Occipital lobe (tissue), 2 donors: ENCODE results near the gene PTPRG. TPM values are rescaled to one million over a fixed set of nuclear protein-coding genes. Genes with fewer than 3 reads are reported as not detected.
"Not testable (repeated sequence)": the region's sequence is repeated elsewhere in the genome, so short reads cannot be mapped to it uniquely, and the experiment has no call there.

Experiments
- DNase-seq: peaks from one replicate; lab custom pipeline; 2025; lab: John Stamatoyannopoulos, UW
- total RNA-seq: library from RNA; depleted of rRNA; stranded (reverse); fragments of >200 nt; gene quantifications from one replicate; pipeline ENCODE4 v1.2.3, GENCODE V29; 2014

PTPRG gene
- total RNA-seq, 1 donor from 2014 or later, result 81.4 TPM

DNA sequence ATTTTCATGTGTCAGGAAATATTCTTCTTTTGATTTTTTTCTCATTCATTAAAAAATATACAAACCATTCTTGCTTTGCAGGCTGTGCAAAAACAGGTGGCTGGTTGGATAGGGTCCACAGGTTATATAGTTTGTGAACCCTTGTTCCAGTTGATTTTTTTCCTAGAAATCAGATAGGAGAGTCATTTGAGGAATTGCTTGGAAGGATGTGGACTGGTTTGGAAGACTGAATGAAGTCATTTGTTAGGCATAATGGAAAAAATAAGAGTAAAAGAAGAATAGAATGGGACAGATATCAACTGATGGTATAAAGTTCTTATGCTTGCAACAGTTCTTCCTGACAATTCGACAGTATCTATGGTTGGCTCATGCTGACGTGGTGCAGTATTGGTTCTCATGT, 189.4 kb downstream of the PTPRG start:
- no peak for DNase-seq

DNA sequence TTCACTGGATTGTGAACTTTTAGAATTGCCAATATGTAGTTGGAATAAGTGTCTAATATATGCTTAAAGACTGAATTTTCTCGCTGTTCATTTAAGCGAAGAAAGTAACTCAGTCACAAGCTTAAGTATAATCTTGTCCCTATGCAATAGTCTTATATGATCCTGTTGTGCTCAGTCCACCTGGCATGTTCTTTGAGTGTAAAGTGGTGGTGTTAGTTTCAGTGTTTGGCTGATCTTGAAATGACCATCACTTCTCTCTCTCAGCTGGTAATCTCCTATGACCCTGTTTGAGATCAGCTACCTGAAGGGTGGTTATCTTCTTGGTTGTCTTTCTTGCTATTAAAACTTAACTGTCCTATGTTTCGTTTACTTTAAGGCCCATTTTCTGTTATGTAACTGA, 197.5 kb downstream of the PTPRG start:
- no peak for DNase-seq

DNA sequence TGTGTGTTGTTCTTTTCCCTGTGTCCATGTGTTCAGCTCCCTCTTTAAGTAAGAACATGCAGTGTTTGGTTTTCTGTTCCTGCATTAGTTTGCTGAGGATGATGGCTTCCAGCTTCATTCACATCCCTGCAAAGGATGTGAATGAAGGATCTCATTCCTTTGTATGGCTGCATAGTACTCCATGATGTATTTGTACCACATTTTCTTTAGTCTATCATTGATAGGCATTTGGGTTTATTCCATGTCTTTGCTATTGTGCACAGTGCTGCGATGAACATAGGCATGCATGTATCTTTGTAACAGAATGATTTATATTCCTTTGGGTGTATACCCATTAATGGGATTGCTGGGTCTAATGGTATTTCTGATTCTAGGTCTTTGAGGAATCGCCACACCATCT, 199.4 kb downstream of the PTPRG start:
- not testable (repeated sequence) for DNase-seq

DNA sequence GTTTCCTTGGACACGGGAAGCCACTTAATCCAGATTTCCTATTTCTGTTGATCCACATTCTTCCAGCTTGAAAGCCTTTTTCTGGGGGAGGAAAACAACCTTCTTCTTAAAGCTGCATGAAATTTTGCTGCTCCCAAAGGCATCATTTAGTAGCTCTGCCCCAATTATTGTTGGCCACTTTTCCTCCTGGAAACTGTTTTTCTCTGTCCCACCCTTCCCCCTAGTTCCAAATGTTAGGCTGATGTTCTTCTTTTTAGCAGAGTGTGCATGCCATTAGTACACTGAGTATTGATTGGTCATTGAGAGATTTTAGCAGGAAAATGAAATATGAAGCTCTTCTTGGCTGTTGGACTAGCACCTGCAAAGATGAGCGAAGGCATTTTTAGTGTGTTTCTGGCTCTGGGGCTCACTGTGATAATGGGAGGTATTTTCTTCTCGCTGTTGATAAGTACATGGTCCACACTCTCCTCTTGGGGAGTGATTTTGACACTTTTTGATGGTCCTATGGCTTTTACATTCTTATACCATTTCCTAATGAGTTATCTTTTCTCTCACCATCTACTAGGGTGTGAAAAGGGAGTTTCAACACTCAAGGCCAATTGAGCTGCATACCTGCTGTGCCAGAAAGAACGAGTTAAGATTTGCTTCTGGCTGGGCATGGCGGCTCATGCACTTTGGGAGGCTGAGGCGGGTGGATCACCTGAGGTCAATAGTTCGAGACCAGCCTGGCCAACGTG, 200.5 kb downstream of the PTPRG start:
- DNase-seq, result no peak

DNA sequence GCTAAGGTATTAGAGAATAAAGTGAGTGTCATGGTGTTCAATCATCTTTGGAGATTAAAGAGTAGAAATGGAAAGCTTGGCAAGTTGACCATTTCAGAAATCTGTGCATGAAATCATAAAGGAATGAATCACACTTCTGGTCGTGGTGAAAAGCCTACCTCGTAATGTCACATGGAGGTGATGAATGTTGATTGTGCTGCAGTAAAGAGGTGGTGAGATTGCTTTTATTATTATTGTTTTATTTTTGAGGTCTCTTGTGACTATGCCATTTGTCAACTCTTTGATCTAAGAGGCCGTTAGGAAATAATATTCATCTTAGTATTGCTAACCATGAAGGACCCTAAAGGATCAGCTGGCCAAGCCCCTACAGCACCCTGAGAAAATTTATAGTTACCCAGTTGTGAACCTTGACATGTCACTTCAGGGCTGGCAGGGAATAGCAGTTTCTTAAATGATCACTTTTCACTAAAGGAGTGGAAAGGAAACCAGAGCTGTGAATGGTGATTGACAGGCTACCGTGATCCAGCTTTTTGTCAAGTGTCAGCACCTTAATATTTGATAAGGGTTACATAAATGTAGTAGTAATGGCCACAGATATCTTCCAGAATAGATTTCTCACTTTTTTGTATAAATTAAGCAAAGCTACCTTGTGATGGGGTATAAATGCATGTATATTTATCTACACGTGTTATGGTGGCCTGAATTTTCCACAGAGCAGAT, 203.9 kb downstream of the PTPRG start:
- no peak for DNase-seq

DNA sequence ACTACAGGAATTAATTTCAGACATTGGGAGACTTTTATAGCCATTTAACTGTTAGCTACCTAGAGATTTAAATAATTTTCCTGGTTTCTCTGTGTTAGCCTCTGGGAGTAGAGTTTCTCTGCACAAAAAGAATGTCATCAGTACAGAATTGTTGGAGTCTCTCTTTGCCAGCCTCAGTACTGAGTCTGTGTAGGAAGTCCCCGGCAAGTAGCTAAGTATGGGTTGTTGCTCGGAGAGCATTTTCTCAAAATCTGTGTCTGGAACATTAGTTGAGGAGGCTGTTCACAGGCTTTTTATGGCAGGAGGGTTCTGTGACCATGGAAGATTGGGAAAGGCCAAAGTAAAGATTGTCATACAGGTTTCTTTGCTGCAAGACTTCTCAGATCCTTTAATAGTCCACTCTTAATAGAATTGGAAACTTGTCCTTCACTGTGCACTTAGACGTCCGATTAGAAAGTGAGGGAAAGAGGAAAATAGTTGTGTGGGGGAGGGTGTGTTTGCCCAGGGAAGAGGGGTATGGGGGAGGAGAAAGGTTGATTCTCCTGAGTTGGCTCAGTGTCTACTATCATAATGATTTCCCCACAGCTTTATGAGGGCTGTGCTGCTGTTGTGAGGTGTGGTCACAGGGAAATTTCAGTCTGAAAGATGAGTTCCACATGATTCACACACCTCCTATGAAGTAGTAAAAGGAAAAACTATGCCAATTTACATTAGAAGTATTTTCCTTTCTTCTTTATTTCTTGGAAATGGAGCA, 207.1 kb downstream of the PTPRG start:
- no peak for DNase-seq

DNA sequence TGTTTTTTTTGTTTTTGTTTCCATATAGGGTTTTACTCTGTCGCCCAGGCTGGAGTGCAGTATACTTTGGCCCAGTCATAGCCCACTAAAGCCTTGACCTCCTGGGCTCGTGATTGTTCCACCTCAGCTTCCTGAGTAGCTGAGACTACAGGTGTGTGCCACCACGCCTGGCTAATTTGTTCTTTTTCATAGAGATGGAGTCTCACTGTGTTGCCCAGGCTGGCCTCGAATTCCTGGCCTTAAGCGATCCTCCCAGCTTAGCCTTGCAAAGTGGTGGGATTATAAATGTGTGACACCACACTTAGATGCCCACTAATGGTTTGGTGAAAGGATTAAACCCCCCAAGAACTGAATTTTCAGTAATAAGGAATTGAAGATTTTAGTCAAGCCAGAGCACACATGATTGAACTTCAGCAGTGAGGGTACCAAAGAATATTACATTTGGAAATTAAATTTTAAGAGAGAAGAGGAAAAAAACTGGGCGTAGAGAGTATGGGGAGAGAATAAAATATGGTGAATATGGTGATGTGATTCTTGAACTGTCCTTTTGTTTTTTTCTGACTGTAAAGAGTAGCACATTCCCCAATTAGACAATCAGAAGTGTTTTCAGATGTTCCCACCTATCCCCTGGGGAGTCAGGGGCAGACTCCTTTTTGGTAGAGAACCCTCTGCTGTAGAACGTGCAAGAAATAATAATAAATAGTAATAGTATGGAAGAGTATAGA, 208.1 kb downstream of the PTPRG start:
- DNase-seq, result no peak

DNA sequence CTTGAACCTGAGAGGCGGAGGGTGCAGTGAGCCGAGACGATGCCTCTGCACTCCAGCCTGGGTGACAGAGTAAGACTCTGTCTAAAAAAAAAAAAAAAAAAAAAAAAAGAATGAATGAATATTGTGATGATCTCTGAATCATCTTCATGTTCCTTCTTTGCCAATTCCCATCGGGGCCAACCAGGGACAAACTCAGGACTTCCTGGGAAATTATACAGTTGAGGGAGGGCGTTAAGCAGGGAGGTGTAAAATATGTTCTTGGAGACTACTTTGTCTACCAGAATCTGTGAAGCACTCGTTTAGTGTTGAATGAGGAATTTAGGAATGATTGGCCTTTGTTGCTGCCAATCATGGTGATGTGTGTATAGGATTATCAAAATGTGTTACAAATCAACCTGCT, 210.6 kb downstream of the PTPRG start:
- DNase-seq, result no peak

DNA sequence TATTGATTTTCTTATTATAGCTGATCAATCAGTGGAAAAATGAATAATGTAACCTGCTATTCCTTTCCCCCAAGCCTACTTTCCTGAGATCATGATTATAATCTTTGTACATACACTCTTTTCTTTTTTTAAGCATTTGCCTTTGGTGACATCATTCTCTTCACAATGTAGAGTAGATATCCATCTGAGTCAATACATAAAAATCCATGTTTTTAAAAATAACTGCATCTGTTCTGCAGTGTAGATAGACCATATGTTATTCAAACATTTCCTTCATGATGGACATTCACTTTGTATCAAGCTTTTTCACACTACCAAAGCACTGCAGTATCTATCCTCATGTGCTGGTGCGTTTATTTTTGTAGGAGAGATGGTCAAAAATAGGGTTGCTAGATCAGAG, 211.1 kb downstream of the PTPRG start:
- DNase-seq, result no peak

DNA sequence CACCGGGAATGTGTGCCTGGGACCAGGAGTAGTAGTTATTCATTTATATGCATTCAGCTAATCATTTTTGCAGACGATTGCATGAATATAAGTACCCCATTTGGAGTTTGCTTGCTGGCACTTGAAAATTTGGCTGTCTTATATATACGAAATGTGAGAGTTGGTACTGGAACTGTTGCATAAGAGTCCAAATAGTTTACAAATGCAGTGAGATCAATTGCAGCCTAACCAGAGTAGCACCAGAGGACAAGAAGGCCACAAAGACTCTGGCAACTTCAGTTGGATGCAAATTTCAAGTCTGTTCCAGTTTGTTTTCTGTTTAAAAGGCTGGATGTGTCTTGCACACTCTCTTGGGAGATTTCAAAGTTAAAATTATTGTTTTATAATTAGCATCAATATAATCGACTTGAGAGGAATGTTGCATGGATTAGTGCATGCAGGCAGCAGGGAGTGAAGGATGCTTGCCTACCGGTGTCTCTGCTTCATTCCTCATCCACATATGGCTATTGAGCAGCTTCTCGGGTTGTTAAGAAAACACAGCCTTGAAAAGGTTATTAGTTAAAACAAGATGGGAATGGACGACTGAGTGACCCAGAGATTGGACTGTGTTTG, 213.0 kb downstream of the PTPRG start:
- no peak for DNase-seq

DNA sequence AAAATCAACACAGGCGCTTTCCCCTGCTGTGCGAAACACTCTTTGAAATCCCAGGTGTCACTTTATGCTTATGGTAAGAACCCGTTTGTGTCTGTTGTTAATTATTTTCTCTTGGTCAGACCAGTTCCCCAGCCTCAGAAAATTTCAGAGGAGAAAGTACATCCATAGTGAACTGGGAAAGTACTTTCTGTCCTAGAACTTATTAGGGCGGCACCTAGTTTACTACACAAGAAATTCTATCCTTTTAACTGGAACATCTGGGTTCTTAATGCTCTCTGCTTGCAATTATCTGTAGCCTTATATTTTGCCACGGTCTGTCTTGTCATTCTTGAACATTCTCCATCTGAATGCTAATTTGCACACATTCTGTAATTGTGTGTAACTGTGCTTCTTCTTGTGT, 215.0 kb downstream of the PTPRG start:
- DNase-seq, result no peak

DNA sequence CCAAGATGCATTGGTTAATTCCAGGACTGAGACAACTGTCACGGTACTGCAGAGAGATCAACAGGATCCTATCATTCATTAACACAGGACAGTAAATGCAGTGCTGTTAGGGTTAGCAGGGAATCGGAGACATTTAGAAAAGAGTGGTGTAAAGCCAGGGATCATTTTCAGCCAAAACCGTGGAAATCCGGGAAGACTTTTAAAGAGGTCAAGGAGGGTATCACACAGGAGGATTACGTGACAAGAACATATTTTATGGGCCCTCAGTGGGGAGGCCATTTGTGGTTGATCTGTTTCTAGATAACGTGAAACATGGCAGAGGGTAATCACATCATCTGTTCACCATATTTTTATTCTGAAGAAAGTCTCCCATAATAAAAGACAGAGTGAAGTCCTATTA, 216.1 kb downstream of the PTPRG start:
- no peak for DNase-seq

DNA sequence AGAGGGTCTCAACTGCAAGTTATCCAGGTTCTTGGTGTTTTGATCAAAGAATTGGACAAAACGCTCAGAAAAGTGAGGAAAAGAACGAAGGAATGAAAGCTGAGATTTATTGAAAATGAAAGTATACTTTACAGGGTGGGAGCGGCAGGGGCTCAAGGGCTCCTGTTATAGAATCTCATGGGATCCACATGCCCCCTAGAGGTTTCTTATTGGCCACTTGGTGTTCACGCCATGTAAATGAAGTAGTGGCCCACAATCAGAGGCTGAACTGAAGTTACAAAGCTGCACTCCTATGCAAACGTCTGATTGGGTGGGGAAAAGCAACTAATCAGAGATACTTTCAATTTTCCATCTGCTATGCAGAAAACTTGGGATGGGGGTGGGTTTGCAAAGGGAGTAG, 216.7 kb downstream of the PTPRG start:
- no peak for DNase-seq

DNA sequence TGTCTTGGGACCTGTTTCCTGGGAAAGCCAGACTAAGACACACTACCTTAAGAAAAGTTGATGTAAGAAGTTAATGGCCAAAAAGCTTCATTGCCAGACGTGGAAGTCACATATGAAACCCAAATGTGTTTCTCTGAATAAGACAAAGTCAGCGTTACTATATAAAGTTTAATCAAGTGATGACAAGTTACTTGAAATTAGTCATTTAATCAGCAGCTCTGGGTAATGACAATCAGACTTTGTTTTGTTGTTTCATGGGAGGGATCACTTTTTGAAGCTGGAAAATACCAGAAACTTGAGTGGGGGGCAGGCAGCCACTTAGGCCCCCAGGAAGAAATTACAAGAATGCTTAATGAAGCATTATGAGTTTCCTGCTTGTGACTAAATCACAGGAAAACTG, 218.6 kb downstream of the PTPRG start:
- no peak for DNase-seq

DNA sequence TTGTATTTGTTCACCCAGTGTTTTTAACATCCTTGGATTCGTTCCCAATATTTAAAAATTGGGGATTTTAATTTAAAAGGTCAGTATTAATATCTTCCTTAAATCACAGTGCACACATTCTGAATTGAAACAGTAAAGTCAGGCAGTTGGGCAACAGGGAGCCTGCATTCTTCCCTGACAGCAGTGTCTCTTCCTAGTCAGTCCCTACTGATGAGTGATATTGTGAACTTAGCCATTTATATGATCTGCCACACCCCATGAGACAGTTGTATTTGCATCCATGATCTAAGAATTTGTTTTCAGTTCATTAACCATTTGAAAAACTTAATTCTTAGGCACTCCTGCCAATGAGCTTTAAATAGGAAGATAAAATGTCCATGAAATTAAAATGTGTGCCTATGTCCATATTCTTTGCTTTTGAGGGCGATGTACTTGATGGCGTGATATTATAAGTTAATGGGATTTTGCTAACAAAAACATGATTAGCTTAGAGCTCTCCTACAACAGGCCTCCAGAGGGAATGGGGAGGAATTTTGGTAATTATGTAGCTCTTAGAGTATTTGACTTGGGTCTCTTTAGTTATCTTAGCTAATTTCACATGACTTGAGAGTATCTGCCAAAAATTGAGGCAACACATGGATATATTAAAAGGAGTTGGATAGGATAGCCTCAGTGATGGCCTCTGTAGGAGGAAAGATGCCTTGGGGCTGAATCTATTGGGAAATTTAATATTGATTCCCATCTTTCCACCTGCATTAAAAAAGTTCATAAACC, 219.3 kb downstream of the PTPRG start:
- DNase-seq, result no peak

DNA sequence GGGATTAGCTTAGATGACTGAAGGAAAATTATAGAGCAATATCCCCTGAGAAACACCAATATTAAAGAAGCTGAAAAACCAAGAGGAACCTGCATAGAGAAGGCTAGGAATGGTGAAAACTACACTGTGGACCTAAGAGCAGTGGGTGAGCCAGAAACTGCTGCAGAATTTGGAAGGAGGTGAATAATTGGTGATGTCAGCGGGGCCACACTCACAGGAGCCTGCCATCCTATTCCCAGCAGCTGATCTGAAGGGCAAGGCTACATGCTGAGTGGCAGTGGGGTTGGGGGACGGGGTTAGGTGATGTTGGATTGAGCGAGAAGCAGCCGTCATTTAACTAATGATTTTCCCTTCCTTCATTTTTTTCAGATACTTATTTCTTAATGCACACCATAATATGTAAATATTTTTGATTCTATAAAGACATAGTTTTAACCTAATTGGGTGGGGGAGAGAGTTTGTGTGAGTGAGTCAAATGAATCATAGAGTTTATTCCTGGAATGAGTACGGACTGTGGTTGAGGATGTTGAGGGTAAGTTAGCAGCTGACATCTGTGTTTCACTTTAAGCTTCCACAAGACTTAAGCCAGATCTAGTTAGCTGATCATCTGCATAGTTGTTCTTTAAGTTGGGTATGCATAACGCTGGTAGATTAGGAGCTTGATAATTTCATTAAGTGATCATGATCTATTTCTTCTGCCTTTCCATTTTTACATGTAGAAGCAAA, 222.8 kb downstream of the PTPRG start:
- DNase-seq, result no peak

DNA sequence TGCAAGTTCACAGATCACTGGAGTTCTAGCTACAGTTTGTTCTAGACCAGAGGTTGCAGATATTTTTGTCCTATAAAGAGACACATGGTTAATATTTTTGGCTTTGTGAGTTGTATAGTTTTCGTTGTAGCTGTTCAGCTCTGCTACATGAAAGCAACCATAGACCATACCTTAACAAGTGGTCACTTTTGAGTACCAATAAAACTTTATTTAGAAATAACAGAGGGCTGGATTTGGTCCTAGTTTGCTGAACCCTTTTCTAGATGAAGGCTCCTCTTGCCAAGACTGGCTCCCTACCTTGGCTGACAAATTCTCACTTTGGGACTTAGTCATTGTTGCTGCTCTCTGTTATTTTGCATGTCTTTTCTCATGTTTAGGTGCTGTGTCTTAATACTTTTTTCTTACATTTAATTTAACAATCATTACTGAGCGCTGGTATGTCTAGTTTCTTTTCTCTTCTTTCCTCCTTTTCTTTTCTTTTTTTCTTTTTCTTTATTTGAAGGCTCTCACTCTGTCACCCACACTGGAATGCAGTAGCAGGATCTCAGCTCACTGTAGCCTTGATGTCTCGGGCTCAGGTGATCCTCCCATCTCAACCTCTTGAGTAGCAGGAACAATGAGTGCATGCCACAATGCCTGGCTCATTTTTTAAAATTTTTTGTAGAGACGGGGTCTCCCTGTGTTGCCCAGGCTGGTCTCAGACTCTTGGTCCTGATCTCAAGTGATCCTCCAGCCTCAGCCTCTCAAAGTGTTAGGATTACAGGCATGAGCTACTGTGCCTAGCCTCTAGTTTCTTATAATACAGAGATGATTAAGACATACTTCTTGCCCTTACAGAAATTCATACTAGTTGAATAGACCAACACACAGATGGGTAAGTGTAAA, 227.5 kb downstream of the PTPRG start:
- DNase-seq, result no peak

DNA sequence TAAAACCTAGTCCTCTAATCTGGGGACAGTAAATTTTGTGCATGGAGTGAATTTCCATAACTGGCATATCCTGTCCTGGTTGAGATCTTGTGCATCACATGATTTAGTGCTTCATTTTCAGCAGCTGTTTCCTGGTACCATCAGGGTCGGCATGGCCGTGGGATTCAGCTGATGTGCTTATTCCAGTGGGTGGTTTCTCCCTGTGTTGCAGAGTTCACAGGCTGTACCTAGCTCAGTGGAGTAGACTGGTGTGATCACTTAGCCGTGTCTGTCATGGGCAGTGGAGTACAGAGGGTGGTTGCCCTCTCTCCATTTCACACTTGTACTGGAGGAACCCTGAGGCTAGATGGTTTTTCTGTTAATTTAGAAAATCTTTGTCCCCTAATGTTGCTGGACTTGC, 228.5 kb downstream of the PTPRG start:
- no peak for DNase-seq

DNA sequence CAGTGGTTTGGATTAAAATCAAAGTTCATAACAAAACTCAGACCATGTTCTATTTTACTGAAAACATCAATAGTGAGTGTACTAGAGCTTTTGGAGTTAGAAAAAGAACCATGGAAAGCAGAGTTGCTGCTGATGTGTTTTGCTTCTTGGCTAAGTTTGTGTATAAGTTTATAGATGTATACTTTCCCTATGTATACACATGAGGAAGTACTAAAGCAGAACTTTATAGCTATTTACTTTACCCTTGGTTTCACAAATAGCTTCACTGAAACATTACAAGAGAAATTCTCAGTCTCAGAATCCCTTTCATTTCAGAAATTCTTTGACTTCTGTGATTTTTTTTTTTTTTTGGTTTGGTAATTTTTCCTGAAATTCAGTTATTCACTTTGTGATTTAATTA, 229.0 kb downstream of the PTPRG start:
- no peak for DNase-seq
